ENCODE data around the gene IL10RB.

GRCh38 chr21:33332143-33332542 lies 66.0 kb downstream of the IL10RB start:
- TF ChIP-seq POLR2A (IDR thresholded peaks at IDR 0.05), result no peak
- TF ChIP-seq, protein P1, sequence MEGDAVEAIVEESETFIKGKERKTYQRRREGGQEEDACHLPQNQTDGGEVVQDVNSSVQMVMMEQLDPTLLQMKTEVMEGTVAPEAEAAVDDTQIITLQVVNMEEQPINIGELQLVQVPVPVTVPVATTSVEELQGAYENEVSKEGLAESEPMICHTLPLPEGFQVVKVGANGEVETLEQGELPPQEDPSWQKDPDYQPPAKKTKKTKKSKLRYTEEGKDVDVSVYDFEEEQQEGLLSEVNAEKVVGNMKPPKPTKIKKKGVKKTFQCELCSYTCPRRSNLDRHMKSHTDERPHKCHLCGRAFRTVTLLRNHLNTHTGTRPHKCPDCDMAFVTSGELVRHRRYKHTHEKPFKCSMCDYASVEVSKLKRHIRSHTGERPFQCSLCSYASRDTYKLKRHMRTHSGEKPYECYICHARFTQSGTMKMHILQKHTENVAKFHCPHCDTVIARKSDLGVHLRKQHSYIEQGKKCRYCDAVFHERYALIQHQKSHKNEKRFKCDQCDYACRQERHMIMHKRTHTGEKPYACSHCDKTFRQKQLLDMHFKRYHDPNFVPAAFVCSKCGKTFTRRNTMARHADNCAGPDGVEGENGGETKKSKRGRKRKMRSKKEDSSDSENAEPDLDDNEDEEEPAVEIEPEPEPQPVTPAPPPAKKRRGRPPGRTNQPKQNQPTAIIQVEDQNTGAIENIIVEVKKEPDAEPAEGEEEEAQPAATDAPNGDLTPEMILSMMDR (IDR thresholded peaks at IDR 0.05), result no peak
